Endothelial cell of hepatic sinusoid (primary cell): Measurements from ENCODE around the gene RABGAP1L.
"Not testable (repeated sequence)": the region's sequence is repeated elsewhere in the genome, so short reads cannot be mapped to it uniquely, and the experiment has no call there.

ENCODE experiments used
- in situ Hi-C: cut with HindIII; loops from 2 replicates; pipeline ENCODE4 v1.10.0; 2017; ENCODE audit warnings: low sequenced_read_pairs

The RABGAP1L gene

GRCh38 chr1:174417921-174418320, 258.6 kb downstream of the RABGAP1L start:
- in situ Hi-C loops, result no loop called here

GRCh38 chr1:174425121-174425520, 265.8 kb downstream of the RABGAP1L start:
- in situ Hi-C loops, result no loop called here

GRCh38 chr1:174426153-174426552, 266.8 kb downstream of the RABGAP1L start:
- in situ Hi-C loops, result no loop called here

GRCh38 chr1:174428033-174428432, 268.7 kb downstream of the RABGAP1L start:
- in situ Hi-C loops, result no loop called here

- in situ Hi-C loops, result no loop called here
Measured at GRCh38 chr1:174428739-174429138, 269.4 kb downstream of the RABGAP1L start.

GRCh38 chr1:174433451-174433850, 274.1 kb downstream of the RABGAP1L start:
- in situ Hi-C loops, result no loop called here

GRCh38 chr1:174445351-174445750, 286.0 kb downstream of the RABGAP1L start:
- in situ Hi-C loops, result no loop called here

GRCh38 chr1:174445817-174446216, 286.5 kb downstream of the RABGAP1L start:
- in situ Hi-C loops, result no loop called here

GRCh38 chr1:174447866-174448530, 288.7 kb downstream of the RABGAP1L start, which contains the start of gene GPR52:
Gene GPR52 (plus strand): TSS chr1:174447964. CDS start chr1:174448112, 148 bp downstream.
- in situ Hi-C loops, result no loop called here

GRCh38 chr1:174448531-174448883, 289.2 kb downstream of the RABGAP1L start:
- in situ Hi-C loops, result no loop called here

GRCh38 chr1:174448974-174449373, 289.7 kb downstream of the RABGAP1L start:
- in situ Hi-C loops, result no loop called here

GRCh38 chr1:174451408-174451807, 292.1 kb downstream of the RABGAP1L start:
- in situ Hi-C loops, result no loop called here

GRCh38 chr1:174465855-174466254, 306.5 kb downstream of the RABGAP1L start:
- in situ Hi-C loops, result no loop called here

- in situ Hi-C loops, result no loop called here
Measured at GRCh38 chr1:174466607-174467006, 307.3 kb downstream of the RABGAP1L start.

GRCh38 chr1:174469052-174469451, 309.7 kb downstream of the RABGAP1L start:
- in situ Hi-C loops, result no loop called here

GRCh38 chr1:174469687-174470086, 310.4 kb downstream of the RABGAP1L start:
- in situ Hi-C loops, result no loop called here

- in situ Hi-C loops, result no loop called here
Measured at GRCh38 chr1:174479281-174479680, 320.0 kb downstream of the RABGAP1L start.

GRCh38 chr1:174480324-174480723, 321.0 kb downstream of the RABGAP1L start:
- in situ Hi-C loops, result no loop called here

GRCh38 chr1:174491606-174492005, 332.3 kb downstream of the RABGAP1L start:
- in situ Hi-C loops, result no loop called here

GRCh38 chr1:174497478-174497877, 338.2 kb downstream of the RABGAP1L start:
- in situ Hi-C loops, result no loop called here

GRCh38 chr1:174516755-174517154, 357.4 kb downstream of the RABGAP1L start:
- in situ Hi-C loops, result not testable (repeated sequence)

GRCh38 chr1:174519844-174520243, 360.5 kb downstream of the RABGAP1L start:
- in situ Hi-C loops, result no loop called here

- in situ Hi-C loops, result no loop called here
Measured at GRCh38 chr1:174531751-174532150, 372.4 kb downstream of the RABGAP1L start.
